Trophoblast cell (in vitro differentiated cells and primary cell): Measurements from ENCODE around the gene PKD2L1.
"Not testable (repeated sequence)": the region's sequence is repeated elsewhere in the genome, so short reads cannot be mapped to it uniquely, and the experiment has no call there.

ENCODE experiments used
- DNase-seq, 2 donors: peaks; one replicate each; pipeline ENCODE4 v3.0.0-alpha.2; 2016
- H2AFZ ChIP-seq: 2 replicates; pipeline ENCODE4 v1.6.1; 2013; ENCODE audit warnings: low read length, moderate library complexity, mild to moderate bottlenecking; ENCODE audit not compliant: insufficient read depth, poor library complexity
- H2AK5ac ChIP-seq: 2 replicates; pipeline ENCODE4 v1.6.1; 2013; ENCODE audit warnings: mild to moderate bottlenecking, low read length
- H2BK120ac ChIP-seq: 2 replicates; pipeline ENCODE4 v1.6.1; 2013; ENCODE audit warnings: low read length, mild to moderate bottlenecking, moderate library complexity; ENCODE audit not compliant: insufficient read depth, poor library complexity
- H2BK12ac ChIP-seq: 2 replicates; pipeline ENCODE4 v1.6.1; 2013; ENCODE audit warnings: mild to moderate bottlenecking, low read length, moderate library complexity
- H2BK5ac ChIP-seq: 2 replicates; pipeline ENCODE4 v1.6.1; 2013; ENCODE audit warnings: low read length, low read depth, moderate library complexity, mild to moderate bottlenecking; ENCODE audit not compliant: poor library complexity
- H3K14ac ChIP-seq: 2 replicates; pipeline ENCODE4 v1.6.1; 2013; ENCODE audit warnings: mild to moderate bottlenecking, low read length
- H3K18ac ChIP-seq: 2 replicates; pipeline ENCODE4 v1.6.1; 2013; ENCODE audit warnings: mild to moderate bottlenecking, low read length
- H3K23ac ChIP-seq: 2 replicates; pipeline ENCODE4 v1.6.1; 2013; ENCODE audit warnings: low read length
- H3K27ac ChIP-seq: 2 replicates; pipeline ENCODE4 v1.5.1; 2013; ENCODE audit warnings: low read depth, mild to moderate bottlenecking, inconsistent platforms, low read length, moderate library complexity
- H3K27me3 ChIP-seq: 2 replicates; pipeline ENCODE4 v1.6.1; 2013; ENCODE audit warnings: inconsistent platforms, mild to moderate bottlenecking, low read length, moderate library complexity; ENCODE audit not compliant: insufficient read depth
- H3K36me3 ChIP-seq, 2 experiments: 1 replicate in 1 of 2; 2 replicates in 1 of 2; pipeline ENCODE4 v1.6.1; 2013; ENCODE audit warnings: low read length in 2 of 2, mild to moderate bottlenecking in 2 of 2, moderate library complexity in 1 of 2; ENCODE audit not compliant: insufficient read depth in 2 of 2, control insufficient read depth in 1 of 2
- H3K4ac ChIP-seq: 2 replicates; pipeline ENCODE4 v1.6.1; 2013; ENCODE audit warnings: low read depth, mild to moderate bottlenecking, low read length, moderate library complexity
- H3K4me1 ChIP-seq, 2 experiments: 1 replicate in 1 of 2; 2 replicates in 1 of 2; pipeline ENCODE4 v1.6.1; 2013; ENCODE audit warnings: low read length in 2 of 2, mild to moderate bottlenecking in 2 of 2, moderate library complexity in 1 of 2; ENCODE audit not compliant: insufficient read depth in 2 of 2, control insufficient read depth in 1 of 2
- H3K4me2 ChIP-seq: 2 replicates; pipeline ENCODE4 v1.6.1; 2013; ENCODE audit warnings: inconsistent platforms, mild to moderate bottlenecking, low read length, moderate library complexity
- H3K4me3 ChIP-seq: 2 replicates; pipeline ENCODE4 v1.5.1; 2013; ENCODE audit warnings: mild to moderate bottlenecking, low read depth, low read length, inconsistent platforms
- H3K79me1 ChIP-seq: one replicate; pipeline ENCODE4 v1.6.1; 2013; ENCODE audit warnings: low read length
- H3K79me2 ChIP-seq: 2 replicates; pipeline ENCODE4 v1.6.1; 2013; ENCODE audit warnings: low read length, mild to moderate bottlenecking; ENCODE audit not compliant: control insufficient read depth, insufficient read depth, poor library complexity
- H3K9ac ChIP-seq: 2 replicates; pipeline ENCODE4 v1.6.1; 2013; ENCODE audit warnings: mild to moderate bottlenecking, low read length
- H3K9me3 ChIP-seq: 2 replicates; pipeline ENCODE4 v1.6.1; 2013; ENCODE audit warnings: low read depth, mild to moderate bottlenecking, control low read depth, inconsistent platforms, low read length; ENCODE audit not compliant: insufficient read depth
- H4K12ac ChIP-seq: 2 replicates; pipeline ENCODE4 v1.6.1; 2013; ENCODE audit warnings: low read depth, mild to moderate bottlenecking, low read length, moderate library complexity
- H4K8ac ChIP-seq: 2 replicates; pipeline ENCODE4 v1.6.1; 2013; ENCODE audit warnings: low read depth, mild to moderate bottlenecking, low read length, moderate library complexity
- H4K91ac ChIP-seq: one replicate; pipeline ENCODE4 v1.6.1; 2013; ENCODE audit warnings: low read depth, mild to moderate bottlenecking, low read length, moderate library complexity
- WGBS: extraction: QIAGEN DNeasy Blood & Tissue Kit; methylation state at CpG from one replicate; pipeline ENCODE4 v1.1.7; 2013; ENCODE audit warnings: missing lambda C conversion rate; ENCODE audit not compliant: insufficient read length, insufficient coverage; ENCODE audit errors: extremely low coverage; 5-methylcytosine and 5-hydroxymethylcytosine counted together

The PKD2L1 gene

DNA sequence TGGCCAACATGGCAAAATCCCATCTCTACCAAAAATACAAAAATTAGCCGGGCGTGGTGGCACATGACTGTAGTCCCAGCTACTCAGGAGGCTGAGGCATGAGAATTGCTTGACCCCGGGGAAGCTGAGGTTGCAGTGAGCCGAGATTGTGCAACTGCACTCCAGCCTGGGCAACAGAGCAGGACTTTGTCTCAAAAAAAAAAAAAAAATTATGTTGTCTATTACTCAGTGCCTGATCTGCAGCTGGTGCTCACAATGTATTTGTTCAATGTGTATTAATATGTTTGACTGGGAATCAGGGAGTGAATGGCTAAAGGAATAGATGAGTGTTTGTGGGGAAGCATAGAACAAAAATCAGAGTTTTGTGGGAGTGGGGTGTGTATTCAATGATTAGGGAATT is 37.7 kb downstream of the PKD2L1 start:
- H2BK120ac ChIP-seq, H2AFZ ChIP-seq, H2BK5ac ChIP-seq, H3K27ac ChIP-seq, H3K36me3 ChIP-seq, H3K27me3 ChIP-seq, H3K18ac ChIP-seq, H4K8ac ChIP-seq, H3K4me2 ChIP-seq, DNase-seq, H3K4me1 ChIP-seq, H4K91ac ChIP-seq, H3K4ac ChIP-seq, H3K23ac ChIP-seq, H3K79me2 ChIP-seq, H4K12ac ChIP-seq, H3K4me3 ChIP-seq, H3K9me3 ChIP-seq, H3K9ac ChIP-seq, H3K79me1 ChIP-seq, H2BK12ac ChIP-seq, H3K14ac ChIP-seq, H2AK5ac ChIP-seq: not testable (repeated sequence)
- WGBS = no CpG with 5 or more reads among the region's 4 CpGs

DNA sequence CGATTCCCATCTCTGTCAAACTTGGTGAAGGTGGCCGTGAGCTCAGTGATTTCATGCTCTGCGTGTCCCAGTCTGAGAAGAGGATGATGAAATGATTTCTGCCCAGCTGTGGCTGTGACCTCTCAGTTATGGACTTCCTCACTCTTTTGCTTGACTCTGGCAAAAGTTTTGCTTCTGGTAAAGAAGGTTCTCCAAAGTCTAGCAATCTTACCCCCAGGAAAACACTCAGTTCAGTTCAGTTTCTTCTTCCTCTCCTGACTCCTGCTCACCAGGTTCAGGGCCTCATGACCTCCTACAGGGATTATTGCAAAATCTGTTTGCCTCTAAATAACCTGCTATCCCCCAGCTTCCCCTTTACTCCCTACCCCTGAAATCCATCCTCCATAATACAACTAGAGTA is 38.7 kb downstream of the PKD2L1 start:
- H2AK5ac ChIP-seq = no peak overlapping the region
- H3K9me3 ChIP-seq = no peaks in the 10 kb centered on the region
- no peak overlapping the region for H3K23ac ChIP-seq
- no peak overlapping the region for H3K4me3 ChIP-seq
- no peak overlapping the region for H4K8ac ChIP-seq
- H2BK12ac ChIP-seq = no peak overlapping the region
- no peak overlapping the region for H2AFZ ChIP-seq
- no peak overlapping the region for H3K18ac ChIP-seq
- no peak for DNase-seq
- H3K4ac ChIP-seq = no peak overlapping the region
- H4K12ac ChIP-seq = no peak overlapping the region
- no peak overlapping the region for H3K27ac ChIP-seq
- H3K79me1 ChIP-seq = peaks cover under 1% of the 10 kb centered on the region
- no peak overlapping the region for H3K4me2 ChIP-seq
- H3K27me3 ChIP-seq = no peaks in the 10 kb centered on the region
- WGBS = no CpG with 5 or more reads among the region's 3 CpGs
- H3K14ac ChIP-seq = no peak overlapping the region
- no peak overlapping the region for H2BK5ac ChIP-seq
- H3K36me3 ChIP-seq = no peaks in the 10 kb centered on the region
- H3K9ac ChIP-seq = no peak overlapping the region
- peaks cover under 1% of the 10 kb centered on the region for H3K79me2 ChIP-seq
- no peak overlapping the region for H4K91ac ChIP-seq
- no peak overlapping the region for H2BK120ac ChIP-seq
- H3K4me1 ChIP-seq = peaks cover 0 to 2% of the 10 kb centered on the region in 2 experiments

DNA sequence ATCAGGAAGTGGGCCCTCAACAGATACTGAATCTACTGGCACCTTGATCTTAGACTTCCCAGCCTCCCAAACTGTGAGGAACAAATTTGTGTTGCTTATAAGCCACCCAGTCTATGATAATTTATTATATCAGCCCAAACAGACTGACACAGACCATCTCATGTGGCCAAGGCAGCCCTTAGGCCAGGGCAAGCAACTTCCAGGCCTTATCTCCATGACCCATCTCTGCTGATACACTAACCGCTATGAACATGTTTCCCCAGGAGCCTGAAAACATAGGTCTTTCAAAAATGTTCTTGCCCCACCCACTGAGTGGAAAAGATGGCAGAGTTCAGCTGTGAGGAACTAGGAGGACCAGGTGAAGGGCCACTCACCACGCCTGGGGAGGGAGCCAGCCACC is 40.4 kb downstream of the PKD2L1 start:
- Histone ChIP-seq H3K9ac (no peak overlapping the region), H4K12ac (no peak overlapping the region), H3K79me2 (peaks cover 6% of the 10 kb centered on the region), H3K23ac (no peak overlapping the region), H3K79me1 (peaks cover 5% of the 10 kb centered on the region), H4K91ac (no peak overlapping the region), H4K8ac (no peak overlapping the region), H2BK12ac (no peak overlapping the region), H3K4me3 (no peak overlapping the region), H2BK5ac (no peak overlapping the region), H3K9me3 (peaks cover 2% of the 10 kb centered on the region), H3K4me1 (peaks cover 0 to 2% of the 10 kb centered on the region in 2 experiments), H2AK5ac (no peak overlapping the region), H2BK120ac (no peak overlapping the region), H3K36me3 (no peaks in the 10 kb centered on the region), H3K27ac (no peak overlapping the region), H3K4me2 (no peak overlapping the region), H3K27me3 (no peaks in the 10 kb centered on the region), H3K18ac (no peak overlapping the region), H3K14ac (no peak overlapping the region), H2AFZ (no peak overlapping the region), H3K4ac (no peak overlapping the region)
- WGBS = no CpG with 5 or more reads among the region's 2 CpGs
- peak in 1 of 2 donors; percentile 19 for DNase-seq

DNA sequence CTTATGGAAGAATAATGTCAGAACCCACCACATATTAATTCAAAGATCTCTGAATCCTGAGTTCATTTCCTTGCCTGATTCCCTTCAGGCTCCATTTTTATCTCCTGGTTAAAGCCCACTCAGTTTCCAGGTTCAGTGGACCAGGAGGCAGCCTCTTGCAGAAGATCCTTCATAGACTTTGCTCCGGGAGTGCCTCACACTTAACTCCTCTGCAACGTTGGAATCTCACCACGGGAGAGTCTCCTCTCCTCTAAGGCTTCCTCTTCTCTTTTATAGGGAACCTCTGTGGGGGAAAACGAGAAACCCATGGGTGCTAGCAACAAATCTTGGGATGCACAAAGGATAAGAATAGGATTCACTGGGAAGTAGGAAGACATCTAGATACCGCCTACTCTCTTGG is 41.8 kb downstream of the PKD2L1 start:
- H3K14ac ChIP-seq = no peak overlapping the region
- no peak overlapping the region for H4K12ac ChIP-seq
- H4K8ac ChIP-seq = no peak overlapping the region
- peaks cover 6% of the 10 kb centered on the region for H3K79me2 ChIP-seq
- no peak overlapping the region for H3K4ac ChIP-seq
- no peak overlapping the region for H3K4me3 ChIP-seq
- peaks cover 2% of the 10 kb centered on the region for H3K9me3 ChIP-seq
- no peak overlapping the region for H3K4me2 ChIP-seq
- peaks cover 2% of the 10 kb centered on the region in 2 experiments for H3K36me3 ChIP-seq
- DNase-seq = no peak
- peaks cover 0 to 2% of the 10 kb centered on the region in 2 experiments for H3K4me1 ChIP-seq
- H2BK12ac ChIP-seq = no peak overlapping the region
- whole genome bisulfite sequencing = no CpG with 5 or more reads among the region's 5 CpGs
- H3K79me1 ChIP-seq = peaks cover 5% of the 10 kb centered on the region
- no peak overlapping the region for H2AFZ ChIP-seq
- no peak overlapping the region for H3K9ac ChIP-seq
- no peak overlapping the region for H4K91ac ChIP-seq
- no peak overlapping the region for H2BK120ac ChIP-seq
- H2BK5ac ChIP-seq = no peak overlapping the region
- no peak overlapping the region for H3K23ac ChIP-seq
- no peak overlapping the region for H3K27ac ChIP-seq
- no peaks in the 10 kb centered on the region for H3K27me3 ChIP-seq
- H2AK5ac ChIP-seq = no peak overlapping the region
- H3K18ac ChIP-seq = no peak overlapping the region
